ENCODE measurements around the gene C1orf115.

DNA sequence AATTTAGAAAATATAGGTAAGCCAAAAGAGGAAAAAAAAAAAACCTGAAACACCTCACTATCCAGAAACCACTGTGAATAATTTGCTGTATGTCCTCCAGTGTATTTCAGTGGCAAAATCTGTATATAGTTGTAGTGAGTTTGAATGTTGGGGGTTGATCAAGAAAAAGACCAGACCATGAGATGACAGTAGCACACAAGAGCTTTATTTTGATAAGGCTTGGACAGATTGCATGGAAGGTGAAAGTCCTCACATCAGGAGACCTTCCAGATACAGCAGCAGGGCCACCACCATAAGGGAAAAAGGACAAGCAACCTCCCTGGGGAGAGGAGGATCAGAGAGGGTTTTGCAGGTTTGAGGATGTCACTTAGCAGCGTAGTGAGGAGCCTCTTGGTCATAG lies 16.2 kb upstream of the C1orf115 start:
- TF ChIP-seq, protein P1, sequence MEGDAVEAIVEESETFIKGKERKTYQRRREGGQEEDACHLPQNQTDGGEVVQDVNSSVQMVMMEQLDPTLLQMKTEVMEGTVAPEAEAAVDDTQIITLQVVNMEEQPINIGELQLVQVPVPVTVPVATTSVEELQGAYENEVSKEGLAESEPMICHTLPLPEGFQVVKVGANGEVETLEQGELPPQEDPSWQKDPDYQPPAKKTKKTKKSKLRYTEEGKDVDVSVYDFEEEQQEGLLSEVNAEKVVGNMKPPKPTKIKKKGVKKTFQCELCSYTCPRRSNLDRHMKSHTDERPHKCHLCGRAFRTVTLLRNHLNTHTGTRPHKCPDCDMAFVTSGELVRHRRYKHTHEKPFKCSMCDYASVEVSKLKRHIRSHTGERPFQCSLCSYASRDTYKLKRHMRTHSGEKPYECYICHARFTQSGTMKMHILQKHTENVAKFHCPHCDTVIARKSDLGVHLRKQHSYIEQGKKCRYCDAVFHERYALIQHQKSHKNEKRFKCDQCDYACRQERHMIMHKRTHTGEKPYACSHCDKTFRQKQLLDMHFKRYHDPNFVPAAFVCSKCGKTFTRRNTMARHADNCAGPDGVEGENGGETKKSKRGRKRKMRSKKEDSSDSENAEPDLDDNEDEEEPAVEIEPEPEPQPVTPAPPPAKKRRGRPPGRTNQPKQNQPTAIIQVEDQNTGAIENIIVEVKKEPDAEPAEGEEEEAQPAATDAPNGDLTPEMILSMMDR (IDR thresholded peaks at IDR 0.05 in 4 of 5, conservative IDR thresholded peaks at IDR 0.05 in 1 of 5) = no peak
- no peak for TF ChIP-seq POLR2A (IDR thresholded peaks at IDR 0.05)

Data from gastrocnemius medialis (tissue), 4 donors.